Measurements from ENCODE around the gene FAM53B. TPM values are rescaled to one million over a fixed set of nuclear protein-coding genes. Genes with fewer than 3 reads are reported as not detected.

Gene FAM53B
- total RNA-seq, 4 donors from 2014 or later, result 60.8 to 84.8 (median 78.8) TPM

- H3K27ac ChIP-seq, result peak overlapping the region in 2 of 4 donors; percentile 21 to 95
- DNase-seq (ENCODE audit: low spot score in 2 of 2), result no peak
- H3K4me3 ChIP-seq, result no peak overlapping the region
- peaks cover 0 to 37% (median 0%) of the 10 kb centered on the region in 3 donors for H3K36me3 ChIP-seq
- H3K4me1 ChIP-seq, result peaks cover 0 to 79% (median 57%) of the 10 kb centered on the region in 4 donors
- H3K9me3 ChIP-seq, result no peaks in the 10 kb centered on the region
- TF ChIP-seq POLR2A (IDR thresholded peaks at IDR 0.05), result no peak
- no peak for TF ChIP-seq CTCF (IDR thresholded peaks at IDR 0.05)
- TF ChIP-seq EP300 (IDR thresholded peaks at IDR 0.05), result no peak
- 63 to 65% methylated on average over 4 of the region's 4 CpGs for WGBS, 2 donors
- no peaks in the 10 kb centered on the region for H3K27me3 ChIP-seq
Observed at GRCh38 chr10:124616836-124617130, 127.4 kb downstream of the FAM53B start.

GRCh38 chr10:124616040-124616835 is 127.9 kb downstream of the FAM53B start:
- Histone ChIP-seq H3K27me3 (no peaks in the 10 kb centered on the region), H3K27ac (peak overlapping the region in 2 of 4 donors; percentile 21 to 95), H3K4me1 (peaks cover 0 to 79% (median 58%) of the 10 kb centered on the region in 4 donors), H3K9me3 (no peaks in the 10 kb centered on the region), H3K4me3 (no peak overlapping the region), H3K36me3 (peaks cover 0 to 35% (median 0%) of the 10 kb centered on the region in 3 donors)
- 79 to 92% methylated on average over 19 to 30 of the region's 30 CpGs for WGBS, 2 donors
- TF ChIP-seq POLR2A (IDR thresholded peaks at IDR 0.05) (no peak), CTCF (IDR thresholded peaks at IDR 0.05) (no peak)
- no peak for DNase-seq (ENCODE audit: low spot score in 2 of 2)

GRCh38 chr10:124615259-124615658 is 128.9 kb downstream of the FAM53B start:
- Histone ChIP-seq H3K27me3 (no peaks in the 10 kb centered on the region), H3K27ac (peak overlapping the region in 1 of 4 donors; percentile 82), H3K9me3 (no peaks in the 10 kb centered on the region), H3K4me1 (peaks cover 0 to 69% (median 53%) of the 10 kb centered on the region in 4 donors), H3K36me3 (peaks cover 0 to 35% (median 0%) of the 10 kb centered on the region in 3 donors), H3K4me3 (no peak overlapping the region)
- no peak for TF ChIP-seq CTCF (IDR thresholded peaks at IDR 0.05)
- no peak for TF ChIP-seq POLR2A (IDR thresholded peaks at IDR 0.05)
- TF ChIP-seq EP300 (IDR thresholded peaks at IDR 0.05), result no peak
- WGBS, 2 donors, result 93 to 94% methylated on average over 32 to 33 of the region's 34 CpGs
- DNase-seq (ENCODE audit: low spot score in 2 of 2), result no peak

GRCh38 chr10:124614003-124614659 is 130.0 kb downstream of the FAM53B start:
- no peaks in the 10 kb centered on the region for H3K27me3 ChIP-seq
- H3K4me1 ChIP-seq, result peaks cover 0 to 64% (median 46%) of the 10 kb centered on the region in 4 donors
- no peaks in the 10 kb centered on the region for H3K9me3 ChIP-seq
- H3K36me3 ChIP-seq, result peaks cover 0 to 35% (median 0%) of the 10 kb centered on the region in 3 donors
- H3K27ac ChIP-seq, result peak overlapping the region in 3 of 4 donors; percentile 71 to 83 (median 82)
- DNase-seq (ENCODE audit: low spot score in 2 of 2), result no peak
- 63 to 82% methylated on average over 11 of the region's 11 CpGs for WGBS, 2 donors
- no peak for TF ChIP-seq EP300 (IDR thresholded peaks at IDR 0.05)
- TF ChIP-seq CTCF (IDR thresholded peaks at IDR 0.05), result no peak
- no peak for TF ChIP-seq POLR2A (IDR thresholded peaks at IDR 0.05)
- no peak overlapping the region for H3K4me3 ChIP-seq

Measured in tibial nerve (tissue), 4 donors.